GM12878 (cell line): ENCODE measurements around the gene SLC43A3. TPM values are rescaled to one million over a fixed set of nuclear protein-coding genes. Genes with fewer than 3 reads are reported as not detected.

ENCODE experiments used
- ATAC-seq: fragments of 200-7000 bp; cut with Tn5 transposase; 3 replicates; pipeline ENCODE4 v1.9.1; 2020; ENCODE audit warnings: mild to moderate bottlenecking, moderate library complexity
- BruUV-seq: library from RNA; stranded (reverse); fragments of 400-500 nt; replicated peaks from 2 replicates; lab custom pipeline; 2021; lab: Mats Ljungman, UMichigan
- CTCF ChIA-PET: fragments of 300-600 bp; sonication (Branson Sonifier 250); formaldehyde crosslinking; extraction: SDS; loops from one replicate; lab custom pipeline; 2021; ENCODE audit warnings: inconsistent platforms; lab: Yijun Ruan, JAX
- POLR2A ChIA-PET: fragments of 350-600 bp; formaldehyde crosslinking; extraction: SDS; loops from one replicate; lab custom pipeline; 2021; ENCODE audit warnings: inconsistent platforms; lab: Charles Lee
- RAD21 ChIA-PET: fragments of 300-600 bp; sonication (Branson Sonifier 250); formaldehyde crosslinking; loops from one replicate; lab custom pipeline; 2023; ENCODE audit warnings: antibody characterized with exemption; ENCODE audit not compliant: unreplicated experiment; lab: Charles Lee
- SMC1A ChIA-PET: fragments of 300-600 bp; sonication (Branson Sonifier 250); formaldehyde crosslinking; loops from one replicate; lab custom pipeline; 2023; ENCODE audit not compliant: unreplicated experiment, uncharacterized antibody; lab: Charles Lee
- DNase-seq: peaks from one replicate; pipeline ENCODE4 v3.0.0-alpha.2; 2011; ENCODE audit warnings: low read depth, low spot score
- FAIRE-seq: peaks from 3 replicates; lab custom pipeline; 2011; peaks lifted over from hg19 to GRCh38; lab: Jason Lieb, UNC
- H2AFZ ChIP-seq: 2 replicates; pipeline ENCODE4 v1.6.0; 2011; ENCODE audit warnings: low read depth, low read length, control low read depth; ENCODE audit not compliant: control insufficient read depth
- H3K27ac ChIP-seq: 2 replicates; pipeline ENCODE4 v1.5.1; 2011; ENCODE audit warnings: control low read depth; ENCODE audit not compliant: control insufficient read depth, insufficient read depth
- H3K27me3 ChIP-seq, 2 experiments: replicated peaks in 1 of 2; 2 replicates each; pipeline versions ENCODE4 v1.6.0 to v1.6.1; 2011; ENCODE audit warnings: low read length in 1 of 2; ENCODE audit not compliant: control insufficient read depth in 2 of 2, insufficient read depth in 2 of 2
- H3K36me3 ChIP-seq, 2 experiments: 2 replicates each; pipeline ENCODE4 v1.5.1; 2011; ENCODE audit warnings: low read length in 1 of 2; ENCODE audit not compliant: control insufficient read depth in 2 of 2, insufficient read depth in 2 of 2
- H3K4me1 ChIP-seq: 2 replicates; pipeline ENCODE4 v1.6.1; 2011; ENCODE audit warnings: mild to moderate bottlenecking, low read length, moderate library complexity, mixed read lengths; ENCODE audit not compliant: control insufficient read depth, insufficient read depth
- H3K4me2 ChIP-seq: 2 replicates; pipeline ENCODE4 v1.6.0; 2011; ENCODE audit warnings: control low read depth; ENCODE audit not compliant: control insufficient read depth, insufficient read depth
- H3K4me3 ChIP-seq: fragments of 200-600 bp; sonication (generic); 2 replicates; pipeline ENCODE4 v1.5.1; 2016
- H3K79me2 ChIP-seq: 2 replicates; pipeline ENCODE4 v1.6.0; 2011; ENCODE audit warnings: low read length; ENCODE audit not compliant: control insufficient read depth, insufficient read depth
- H3K9ac ChIP-seq: 2 replicates; pipeline ENCODE4 v1.8.0; 2011; ENCODE audit warnings: low read length, control low read depth, mixed read lengths; ENCODE audit not compliant: control insufficient read depth, insufficient read depth
- H3K9me3 ChIP-seq: replicated peaks from 3 replicates; pipeline ENCODE4 v1.5.1; 2011; ENCODE audit warnings: mild to moderate bottlenecking, low read length; ENCODE audit not compliant: control insufficient read depth, insufficient read depth
- H4K20me1 ChIP-seq: 2 replicates; pipeline ENCODE4 v1.6.0; 2011; ENCODE audit not compliant: control insufficient read depth, insufficient read depth
- BHLHE40 ChIP-seq, 2 experiments: fragments of 450-650 bp in 1 of 2; IDR thresholded peaks; 2 replicates each; pipeline ENCODE4 v1.6.1; 2011 to 2017; ENCODE audit warnings: low read depth in 2 of 2, borderline replicate concordance in 1 of 2, improper control_type of control experiment in 1 of 2, low read length in 1 of 2, mild to moderate bottlenecking in 1 of 2
- CTCF ChIP-seq, 3 experiments: IDR thresholded peaks in 2 of 3; conservative IDR thresholded peaks in 1 of 3; 2 replicates each; pipeline ENCODE4 v1.5.1; 2011; ENCODE audit warnings: low read depth in 3 of 3, low read length in 3 of 3, mild to moderate bottlenecking in 3 of 3, control low read depth in 2 of 3, moderate library complexity in 2 of 3, inconsistent platforms in 1 of 3, mixed read lengths in 1 of 3; ENCODE audit not compliant: control insufficient read depth in 2 of 3, insufficient read depth in 1 of 3; ENCODE audit errors: extremely low read depth in 1 of 3
- E2F8 ChIP-seq: fragments of 450-650 bp; IDR thresholded peaks from 2 replicates; pipeline ENCODE4 v1.6.1; 2018; ENCODE audit warnings: mild to moderate bottlenecking, low read depth, moderate library complexity; ENCODE audit not compliant: partially characterized antibody
- EED ChIP-seq: sonication (generic); IDR thresholded peaks from 2 replicates; pipeline ENCODE4 v1.6.1; 2016; ENCODE audit warnings: antibody characterized with exemption, low read depth
- LARP7 ChIP-seq: fragments of 450-650 bp; IDR thresholded peaks from 2 replicates; pipeline ENCODE4 v1.6.1; 2017; ENCODE audit warnings: mild to moderate bottlenecking
- MLLT1 ChIP-seq: fragments of 450-650 bp; IDR thresholded peaks from 2 replicates; pipeline ENCODE4 v1.6.1; 2016; ENCODE audit warnings: mild to moderate bottlenecking
- NBN ChIP-seq: fragments of 450-650 bp; IDR thresholded peaks from 2 replicates; pipeline ENCODE4 v1.6.1; 2016
- NR2F1 ChIP-seq: fragments of 450-650 bp; conservative IDR thresholded peaks from 2 replicates; pipeline ENCODE4 v1.6.1; 2017; ENCODE audit warnings: mild to moderate bottlenecking
- RAD21 ChIP-seq: IDR thresholded peaks from 2 replicates; pipeline ENCODE4 v1.6.1; 2011; ENCODE audit warnings: mild to moderate bottlenecking, low read depth, low read length, moderate library complexity; ENCODE audit not compliant: insufficient read depth
- RBBP5 ChIP-seq: fragments of 200-600 bp; sonication (generic); conservative IDR thresholded peaks from 2 replicates; pipeline ENCODE4 v1.6.1; 2016
- RELB ChIP-seq: fragments of 450-650 bp; IDR thresholded peaks from 2 replicates; pipeline ENCODE4 v1.6.1; 2017; ENCODE audit warnings: low read depth, mild to moderate bottlenecking, moderate library complexity
- RFX5 ChIP-seq: IDR thresholded peaks from 2 replicates; pipeline ENCODE4 v1.6.1; 2011; ENCODE audit warnings: low read depth, low read length, improper control_type of control experiment
- SIX5 ChIP-seq: IDR thresholded peaks from 2 replicates; pipeline ENCODE4 v1.6.1; 2011; ENCODE audit warnings: mild to moderate bottlenecking, low read depth, low read length, moderate library complexity; ENCODE audit not compliant: severe bottlenecking
- SMC3 ChIP-seq: IDR thresholded peaks from 2 replicates; pipeline ENCODE4 v1.6.1; 2011; ENCODE audit warnings: low read length, improper control_type of control experiment, borderline replicate concordance
- WGBS: methylation state at CpG from one replicate; pipeline ENCODE4 v1.1.6; 2016; ENCODE audit warnings: low lambda C conversion rate; ENCODE audit not compliant: insufficient replicate concordance, insufficient coverage; ENCODE audit errors: missing lambda C conversion rate; 5-methylcytosine and 5-hydroxymethylcytosine counted together
- in situ Hi-C: fragments of 300-500 bp; cut with MboI; formaldehyde crosslinking; loops from 9 replicates; pipeline ENCODE4 v1.14.3; 2018; ENCODE audit warnings: mixed read lengths
- intact Hi-C: fragments of 100-400 bp; cut with micrococcal nuclease; formaldehyde crosslinking; loops from one replicate; pipeline ENCODE4 v1.14.2; 2022; ENCODE audit not compliant: unreplicated experiment
- polyA plus RNA-seq, 11 experiments: library from polyadenylated mRNA; depleted of rRNA in 4 of 11; unstranded in 6 of 11; stranded (reverse) in 5 of 11; fragments of >200 nt; fragmentation: Nextera tagmentation in 4 of 11; fragmentation: Illumina TruSeq in 1 of 11; extraction: Ambion mirVana in 4 of 11; extraction: Trizol in 1 of 11; gene quantifications; 1 replicate in 1 of 11; 2 replicates in 10 of 11; pipeline versions ENCODE4 v1.2.1 to v1.2.3, GENCODE V29; 2011 to 2016; ENCODE audit warnings: inconsistent platforms in 2 of 11, missing spikeins in 2 of 11, low read depth in 1 of 11
- total RNA-seq, 4 experiments: library from RNA; depleted of rRNA in 3 of 4; stranded (reverse); fragments of >200 nt in 3 of 4; fragmentation: Illumina TruSeq in 1 of 4; extraction: Trizol in 1 of 4; gene quantifications; 2 replicates each; pipeline versions ENCODE4 v1.2.1 to v1.2.3, GENCODE V29; 2013 to 2021

The SLC43A3 gene
- total and polyA plus RNA-seq, 10 of the 15 experiments (the other 5 are each of a cell fraction or from before 2014, with no cell fraction given), result 37.5 to 237 (median 132) TPM

GRCh38 chr11:57458410-57459163, 31.7 kb upstream of the SLC43A3 start:
- RAD21 ChIA-PET, result interaction anchor here (0.6 to 3.8 kb wide), 28 partner anchors 10 to 343 kb away, joined by 3 to 79 read pairs (median 6); partner anchors contain the start of gene SLC43A1
- Histone ChIP-seq H3K36me3 (no peaks in the 10 kb centered on the region), H4K20me1 (0 out of 2 replicates have a peak, but pooled peaks cover 2% of the 10 kb centered on the region), H3K4me2 (peak overlapping the region; percentile 92), H3K4me3 (peak overlapping the region; percentile 79), H3K4me1 (peaks cover 20% of the 10 kb centered on the region), H3K27ac (no peak overlapping the region), H2AFZ (peak overlapping the region; percentile 69), H3K27me3 (peaks cover 5 to 10% of the 10 kb centered on the region in 2 experiments), H3K9me3 (no peaks in the 10 kb centered on the region), H3K79me2 (no peaks in the 10 kb centered on the region), H3K9ac (no peak overlapping the region; the same call in 1 of the 2 replicates)
- CTCF ChIA-PET, result interaction anchor here (0.6 to 9.4 kb wide), 45 partner anchors 7 to 1296 kb away, joined by 3 to 321 read pairs (median 5); partner anchors contain the start of genes CLP1, SLC43A1, SSRP1 and TIMM10
- DNase-seq (no peak), ATAC-seq (peak; percentile 49), FAIRE-seq (no peak)
- SMC1A ChIA-PET, result interaction anchor here (0.7 to 5.1 kb wide), 20 partner anchors 14 to 184 kb away, joined by 3 to 95 read pairs (median 6); partner anchors contain the start of genes SLC43A1, TIMM10 and UBE2L6
- 0% methylated on average over 28 of the region's 44 CpGs for WGBS
- intact Hi-C loops, result no loop called here
- BruUV-seq, result no TSS peak
- POLR2A ChIA-PET, result interaction anchor here (0.6 to 1.2 kb wide), 5 partner anchors 22 to 131 kb away, joined by 3 to 5 read pairs (median 4); no protein-coding TSS in a partner anchor
- in situ Hi-C loops, result no loop called here
- TF ChIP-seq SIX5, result no peak
- TF ChIP-seq RFX5, result no peak
- no peak for TF ChIP-seq NR2F1
- peak; percentile 44 for TF ChIP-seq SMC3
- TF ChIP-seq MLLT1, result peak; percentile 50; the same call in 1 of the 2 replicates
- peak; percentile 76 to 83 (median 83) for TF ChIP-seq CTCF (IDR thresholded peaks at IDR 0.05 in 2 of 3, conservative IDR thresholded peaks at IDR 0.05 in 1 of 3; ENCODE audit: control insufficient read depth in 2 of 3, extremely low read depth in 1 of 3, insufficient read depth in 1 of 3, low read depth in 3 of 3, low read length in 3 of 3)
- no peak for TF ChIP-seq LARP7
- no peak for TF ChIP-seq E2F8
- peak; percentile 74; the same call in 1 of the 2 replicates for TF ChIP-seq NBN
- TF ChIP-seq BHLHE40 (IDR thresholded peaks at IDR 0.05; ENCODE audit: borderline replicate concordance in 1 of 2, low read depth in 2 of 2, low read length in 1 of 2), result peak in 1 of 2 experiments; percentile 4; a peak in 1 of 4 replicates
- no peak for TF ChIP-seq RBBP5
- peak; percentile 42 for TF ChIP-seq RAD21
- TF ChIP-seq RELB, result peak; percentile 60
- peak; percentile 46 for TF ChIP-seq EED
